ENCODE data around the gene GSKIP.

Gene GSKIP

GRCh38 chr14:96391293-96392118 is 28.2 kb downstream of the GSKIP start:
- Histone ChIP-seq H3K4me3 (peak overlapping the region; percentile 65 to 75), H3K9me3 (no peaks in the 10 kb centered on the region), H3K27me3 (no peaks in the 10 kb centered on the region), H3K4me1 (peaks cover 0 to 15% (median 11%) of the 10 kb centered on the region in 4 donors), H3K27ac (peak overlapping the region; percentile 56 to 64), H3K36me3 (peaks cover 0 to 2% (median 0%) of the 10 kb centered on the region in 3 donors)
- intact Hi-C loops (cut with DNase I; ENCODE audit: low total_unique reads) = no loop called here
- DNase-seq = peak; percentile 94 to 98
- TF ChIP-seq CTCF (IDR thresholded peaks at IDR 0.05) = no peak

GRCh38 chr14:96393071-96393691 is 29.9 kb downstream of the GSKIP start:
- H3K4me1 ChIP-seq = peaks cover 0 to 15% (median 11%) of the 10 kb centered on the region in 4 donors
- DNase-seq = no peak
- intact Hi-C loops (cut with DNase I; ENCODE audit: low total_unique reads) = no loop called here
- TF ChIP-seq CTCF (IDR thresholded peaks at IDR 0.05) = no peak
- H3K36me3 ChIP-seq = no peaks in the 10 kb centered on the region
- no peaks in the 10 kb centered on the region for H3K9me3 ChIP-seq
- H3K27ac ChIP-seq = no peak overlapping the region
- H3K27me3 ChIP-seq = no peaks in the 10 kb centered on the region
- H3K4me3 ChIP-seq = no peak overlapping the region

DNA sequence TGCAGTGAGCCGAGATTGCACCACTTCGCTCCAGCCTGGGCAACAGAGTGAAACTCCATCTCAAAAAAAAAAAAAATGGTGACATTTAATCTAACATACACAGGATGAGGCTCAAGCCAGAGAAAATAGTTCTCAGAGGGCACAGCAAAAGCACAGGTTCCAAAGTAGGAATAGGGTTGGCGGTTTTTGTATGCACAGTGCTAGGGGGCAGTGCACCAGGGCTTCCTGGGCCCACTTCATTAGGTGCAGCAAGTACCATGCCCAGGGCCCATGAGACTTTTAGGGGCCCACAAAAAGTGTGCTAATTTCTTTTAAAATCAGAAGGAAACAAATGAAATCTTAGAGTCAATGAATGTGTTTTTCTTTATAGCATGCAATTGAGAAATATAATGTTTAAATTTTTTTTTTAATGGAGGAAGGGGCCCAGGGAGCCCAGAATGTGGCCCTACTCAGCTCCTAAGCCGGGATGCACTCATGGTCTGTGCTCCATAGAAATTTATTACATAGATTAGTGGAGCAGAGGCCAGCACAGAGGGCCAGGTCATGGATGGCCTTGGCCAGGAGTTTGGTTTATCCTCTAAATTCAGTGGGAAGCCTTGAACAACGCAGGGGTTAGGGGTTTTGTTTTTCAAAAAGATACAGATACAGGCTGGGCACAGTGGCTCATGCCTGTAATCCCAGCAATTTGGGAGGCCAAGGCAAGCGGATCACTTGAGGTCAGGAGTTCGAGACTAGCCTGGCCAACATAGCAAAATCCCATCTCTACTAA is 30.9 kb downstream of the GSKIP start:
- no peak overlapping the region for H3K27ac ChIP-seq
- no peak for TF ChIP-seq CTCF (IDR thresholded peaks at IDR 0.05)
- no peaks in the 10 kb centered on the region for H3K9me3 ChIP-seq
- peaks cover 0 to 15% (median 11%) of the 10 kb centered on the region in 4 donors for H3K4me1 ChIP-seq
- no peaks in the 10 kb centered on the region for H3K36me3 ChIP-seq
- no peak for DNase-seq
- H3K27me3 ChIP-seq = peaks cover 0 to 3% of the 10 kb centered on the region in 2 donors
- intact Hi-C loops (cut with DNase I; ENCODE audit: low total_unique reads) = no loop called here
- H3K4me3 ChIP-seq = no peak overlapping the region

DNA sequence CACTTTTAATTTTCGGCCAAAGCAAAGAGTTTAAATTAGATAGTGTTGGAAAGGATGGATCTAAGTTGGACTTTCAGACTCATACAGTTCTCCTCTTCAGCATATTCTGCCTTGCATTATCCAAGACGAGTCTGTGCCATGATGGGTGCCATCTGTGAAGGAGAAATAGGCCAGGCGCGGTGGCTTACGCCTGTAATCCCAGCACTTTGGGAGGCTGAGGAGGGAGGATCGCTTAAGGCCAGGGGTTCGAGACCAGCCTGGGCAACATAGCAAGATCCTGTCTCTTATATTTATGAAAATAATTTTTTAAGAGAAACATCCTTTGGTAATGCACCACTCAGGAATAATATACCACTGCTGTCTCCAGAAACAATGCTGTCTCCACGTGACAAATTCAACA is 35.1 kb downstream of the GSKIP start:
- Histone ChIP-seq H3K36me3 (no peaks in the 10 kb centered on the region), H3K4me3 (no peak overlapping the region), H3K27ac (no peak overlapping the region), H3K9me3 (no peaks in the 10 kb centered on the region), H3K4me1 (no peaks in the 10 kb centered on the region), H3K27me3 (peaks cover 0 to 23% of the 10 kb centered on the region in 2 donors)
- DNase-seq = no peak
- no peak for TF ChIP-seq CTCF (IDR thresholded peaks at IDR 0.05)
- intact Hi-C loops (cut with DNase I; ENCODE audit: low total_unique reads) = no loop called here

DNA sequence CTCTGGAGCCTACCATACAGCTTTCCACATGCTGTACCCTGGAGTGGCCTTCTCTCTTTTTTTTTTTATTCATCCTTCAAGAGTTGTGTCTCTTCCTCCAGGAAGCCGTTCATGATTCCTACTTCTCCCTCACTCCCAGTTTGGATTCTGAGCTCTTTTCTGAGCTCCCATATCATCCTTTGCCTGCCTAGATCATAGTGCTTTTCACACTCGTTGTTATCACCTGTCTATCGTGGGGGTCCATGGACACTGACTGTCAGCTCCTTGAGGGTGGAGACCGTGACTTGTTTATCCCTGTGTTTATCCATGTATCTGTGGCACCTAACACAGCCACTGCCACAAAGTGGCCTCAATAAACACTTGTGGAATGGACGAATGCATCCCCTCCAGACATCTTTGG is 35.6 kb downstream of the GSKIP start:
- no peak overlapping the region for H3K27ac ChIP-seq
- peaks cover 0 to 23% of the 10 kb centered on the region in 2 donors for H3K27me3 ChIP-seq
- intact Hi-C loops (cut with DNase I; ENCODE audit: low total_unique reads) = no loop called here
- no peak for DNase-seq
- H3K36me3 ChIP-seq = no peaks in the 10 kb centered on the region
- no peak for TF ChIP-seq CTCF (IDR thresholded peaks at IDR 0.05)
- no peaks in the 10 kb centered on the region for H3K4me1 ChIP-seq
- H3K9me3 ChIP-seq = no peaks in the 10 kb centered on the region
- H3K4me3 ChIP-seq = no peak overlapping the region

All from tibial artery (tissue), 4 donors.